Fibroblast of skin of right quadriceps (primary cell): Measurements from ENCODE around the gene STARD3.
A peak's percentile ranks its signal among the peaks of the same experiment; 100 is the strongest.

Experiments used
- DNase-seq: peaks from one replicate; pipeline ENCODE4 v3.0.0-alpha.2; 2013

STARD3 gene

GRCh38 chr17:39621523-39622379 lies 15.2 kb upstream of the STARD3 start:
- peak; percentile 75 for DNase-seq

- no peak for DNase-seq
Observed at GRCh38 chr17:39622380-39623006, 14.5 kb upstream of the STARD3 start.

GRCh38 chr17:39623356-39623950 lies 13.5 kb upstream of the STARD3 start:
- peak; percentile 42 for DNase-seq

GRCh38 chr17:39624313-39624712 lies 12.6 kb upstream of the STARD3 start:
- DNase-seq = no peak

GRCh38 chr17:39625198-39625785 lies 11.7 kb upstream of the STARD3 start:
- no peak for DNase-seq

GRCh38 chr17:39626171-39627046 lies 10.5 kb upstream of the STARD3 start, which contains the start of gene PPP1R1B:
TSS of gene PPP1R1B (plus strand) at chr17:39626952. CDS start at chr17:39627393, 441 bp downstream.
- no peak for DNase-seq

GRCh38 chr17:39627047-39627711 lies 9.8 kb upstream of the STARD3 start:
- DNase-seq = no peak

GRCh38 chr17:39627712-39628516 lies 9.0 kb upstream of the STARD3 start:
- DNase-seq = no peak

GRCh38 chr17:39628655-39629493 lies 8.1 kb upstream of the STARD3 start:
- no peak for DNase-seq

GRCh38 chr17:39629494-39629880 lies 7.5 kb upstream of the STARD3 start:
- DNase-seq = no peak

GRCh38 chr17:39629898-39630297 lies 7.0 kb upstream of the STARD3 start:
- DNase-seq = no peak

GRCh38 chr17:39631403-39631802 lies 5.5 kb upstream of the STARD3 start:
- no peak for DNase-seq

GRCh38 chr17:39632153-39632941 lies 4.6 kb upstream of the STARD3 start:
- DNase-seq = no peak

- no peak for DNase-seq
Observed at GRCh38 chr17:39633570-39634183, 3.3 kb upstream of the STARD3 start.

- peak; percentile 32 for DNase-seq
Observed at GRCh38 chr17:39634384-39634871, 2.5 kb upstream of the STARD3 start.

- DNase-seq = no peak
Observed at GRCh38 chr17:39635614-39636176, 1.2 kb upstream of the STARD3 start.

- DNase-seq = no peak
Observed at GRCh38 chr17:39636587-39636926, 387 bp upstream of the STARD3 start.

- DNase-seq = no peak
Observed at GRCh38 chr17:39638317-39638716, 1.4 kb downstream of the STARD3 start.
